ENCODE results near the gene RPS4Y2.
A peak's percentile ranks its signal among the peaks of the same experiment; 100 is the strongest.

Gene RPS4Y2

DNA sequence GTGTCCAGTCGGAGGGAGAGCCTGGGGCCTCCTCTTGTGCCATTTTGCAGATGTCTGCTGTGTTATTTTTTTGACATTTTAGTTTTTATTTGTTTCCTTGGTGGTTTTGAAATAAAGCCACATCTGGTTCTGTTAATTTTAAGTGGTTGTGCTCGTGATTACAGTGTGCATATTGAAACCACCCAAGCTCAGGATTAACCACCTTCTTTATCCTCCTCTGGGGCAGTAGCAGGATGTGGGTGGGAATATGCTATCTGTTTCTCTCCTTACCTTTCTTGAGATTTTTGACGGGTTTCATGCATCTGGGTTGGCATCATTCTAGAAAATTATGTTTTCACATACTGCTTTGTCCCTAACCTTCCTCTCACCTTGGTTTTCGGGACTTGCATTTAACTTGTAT lies 20.2 kb downstream of the RPS4Y2 start:
- H3K36me3 ChIP-seq, result no peaks in the 10 kb centered on the region
- H3K27me3 ChIP-seq, result no peaks in the 10 kb centered on the region
- no peak overlapping the region for H3K27ac ChIP-seq
- H3K4me3 ChIP-seq (ENCODE audit: low read depth in 1 of 2, low read length in 1 of 2), result no peak overlapping the region
- no peaks in the 10 kb centered on the region for H3K9me3 ChIP-seq
- no peaks in the 10 kb centered on the region for H3K4me1 ChIP-seq (ENCODE audit: control insufficient read depth in 1 of 2, insufficient read depth in 1 of 2, low read depth in 1 of 2, low read length in 1 of 2)
- TF ChIP-seq, protein P1, sequence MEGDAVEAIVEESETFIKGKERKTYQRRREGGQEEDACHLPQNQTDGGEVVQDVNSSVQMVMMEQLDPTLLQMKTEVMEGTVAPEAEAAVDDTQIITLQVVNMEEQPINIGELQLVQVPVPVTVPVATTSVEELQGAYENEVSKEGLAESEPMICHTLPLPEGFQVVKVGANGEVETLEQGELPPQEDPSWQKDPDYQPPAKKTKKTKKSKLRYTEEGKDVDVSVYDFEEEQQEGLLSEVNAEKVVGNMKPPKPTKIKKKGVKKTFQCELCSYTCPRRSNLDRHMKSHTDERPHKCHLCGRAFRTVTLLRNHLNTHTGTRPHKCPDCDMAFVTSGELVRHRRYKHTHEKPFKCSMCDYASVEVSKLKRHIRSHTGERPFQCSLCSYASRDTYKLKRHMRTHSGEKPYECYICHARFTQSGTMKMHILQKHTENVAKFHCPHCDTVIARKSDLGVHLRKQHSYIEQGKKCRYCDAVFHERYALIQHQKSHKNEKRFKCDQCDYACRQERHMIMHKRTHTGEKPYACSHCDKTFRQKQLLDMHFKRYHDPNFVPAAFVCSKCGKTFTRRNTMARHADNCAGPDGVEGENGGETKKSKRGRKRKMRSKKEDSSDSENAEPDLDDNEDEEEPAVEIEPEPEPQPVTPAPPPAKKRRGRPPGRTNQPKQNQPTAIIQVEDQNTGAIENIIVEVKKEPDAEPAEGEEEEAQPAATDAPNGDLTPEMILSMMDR (IDR thresholded peaks at IDR 0.05), result no peak

DNA sequence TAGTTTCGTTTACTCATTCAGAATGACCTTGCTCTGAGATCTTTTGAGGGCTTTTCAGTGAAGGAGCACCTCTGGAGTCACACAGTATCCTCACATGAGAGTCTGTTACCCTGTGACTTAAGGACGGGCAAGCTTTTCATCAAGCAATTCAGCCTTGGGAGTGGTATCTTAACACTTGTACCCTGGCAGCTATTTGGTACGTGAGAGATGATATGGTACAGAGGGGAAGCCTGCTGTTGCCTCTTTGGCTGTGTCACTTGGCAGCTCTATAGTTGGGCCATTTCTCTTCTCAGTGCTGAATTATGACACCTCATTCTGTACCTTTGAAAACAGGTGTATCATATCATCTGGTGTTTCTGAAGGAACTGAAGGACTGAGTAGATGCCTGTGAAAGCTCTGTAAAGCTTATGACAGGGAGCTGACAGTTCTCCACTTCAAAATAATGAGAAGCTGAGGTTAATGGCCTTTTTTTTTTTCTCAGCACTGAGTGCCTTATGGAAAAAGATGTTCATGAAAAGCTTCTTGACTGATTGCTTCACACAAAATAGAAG lies 24.3 kb downstream of the RPS4Y2 start:
- H3K27me3 ChIP-seq, result no peaks in the 10 kb centered on the region
- H3K4me1 ChIP-seq (ENCODE audit: control insufficient read depth in 1 of 2, insufficient read depth in 1 of 2, low read depth in 1 of 2, low read length in 1 of 2), result no peaks in the 10 kb centered on the region
- no peaks in the 10 kb centered on the region for H3K9me3 ChIP-seq
- no peak overlapping the region for H3K27ac ChIP-seq
- no peaks in the 10 kb centered on the region for H3K36me3 ChIP-seq
- TF ChIP-seq, protein P1 (IDR thresholded peaks at IDR 0.05), result no peak
- no peak overlapping the region for H3K4me3 ChIP-seq (ENCODE audit: low read depth in 1 of 2, low read length in 1 of 2)

DNA sequence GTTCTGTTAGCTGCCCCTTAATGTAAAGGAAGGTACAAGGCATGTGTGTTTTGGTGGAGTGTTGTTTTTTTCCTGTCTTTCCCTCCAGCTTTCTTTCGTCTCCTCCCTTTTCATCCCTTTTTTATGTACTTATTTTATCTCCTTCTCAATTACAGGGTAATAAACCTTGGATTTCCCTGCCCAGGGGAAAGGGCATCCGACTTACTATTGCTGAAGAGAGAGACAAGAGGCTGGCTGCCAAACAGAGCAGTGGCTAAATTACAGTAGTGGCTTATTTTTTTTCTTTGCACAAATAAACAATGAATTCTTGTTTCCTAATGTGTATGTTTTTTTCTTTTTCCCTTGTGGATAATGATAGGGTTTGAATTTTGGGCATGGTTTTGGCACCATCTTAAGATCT lies 24.9 kb downstream of the RPS4Y2 start:
- no peak overlapping the region for H3K27ac ChIP-seq
- H3K4me1 ChIP-seq (ENCODE audit: control insufficient read depth in 1 of 2, insufficient read depth in 1 of 2, low read depth in 1 of 2, low read length in 1 of 2), result no peaks in the 10 kb centered on the region
- TF ChIP-seq, protein P1 (IDR thresholded peaks at IDR 0.05), result no peak
- no peaks in the 10 kb centered on the region for H3K9me3 ChIP-seq
- no peaks in the 10 kb centered on the region for H3K27me3 ChIP-seq
- H3K36me3 ChIP-seq, result no peaks in the 10 kb centered on the region
- no peak overlapping the region for H3K4me3 ChIP-seq (ENCODE audit: low read depth in 1 of 2, low read length in 1 of 2)

DNA sequence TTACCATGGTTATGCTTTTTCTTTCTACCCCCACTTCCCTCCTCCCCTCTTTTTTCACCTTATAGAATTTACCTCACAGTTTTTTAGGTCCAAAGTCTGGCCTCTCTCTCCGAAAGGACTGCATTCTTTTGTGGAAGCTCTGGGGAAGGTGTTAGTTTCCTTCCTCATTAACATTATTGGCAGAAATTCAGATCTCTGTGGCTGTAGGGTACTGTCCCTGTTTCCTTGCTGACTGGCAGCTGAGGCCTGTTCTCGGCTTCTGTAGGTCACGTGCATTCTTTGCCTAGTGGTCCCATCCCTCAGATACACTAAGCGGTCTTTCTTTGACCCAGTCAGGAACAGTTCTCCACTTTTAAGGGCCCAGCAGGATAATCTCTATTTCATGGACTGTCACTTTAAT lies 25.5 kb downstream of the RPS4Y2 start:
- Histone ChIP-seq H3K9me3 (no peaks in the 10 kb centered on the region), H3K4me3 (ENCODE audit: low read depth in 1 of 2, low read length in 1 of 2) (no peak overlapping the region), H3K27me3 (no peaks in the 10 kb centered on the region), H3K36me3 (no peaks in the 10 kb centered on the region), H3K27ac (peak overlapping the region; percentile 8), H3K4me1 (ENCODE audit: control insufficient read depth in 1 of 2, insufficient read depth in 1 of 2, low read depth in 1 of 2, low read length in 1 of 2) (no peaks in the 10 kb centered on the region)
- TF ChIP-seq, protein P1 (IDR thresholded peaks at IDR 0.05), result no peak

DNA sequence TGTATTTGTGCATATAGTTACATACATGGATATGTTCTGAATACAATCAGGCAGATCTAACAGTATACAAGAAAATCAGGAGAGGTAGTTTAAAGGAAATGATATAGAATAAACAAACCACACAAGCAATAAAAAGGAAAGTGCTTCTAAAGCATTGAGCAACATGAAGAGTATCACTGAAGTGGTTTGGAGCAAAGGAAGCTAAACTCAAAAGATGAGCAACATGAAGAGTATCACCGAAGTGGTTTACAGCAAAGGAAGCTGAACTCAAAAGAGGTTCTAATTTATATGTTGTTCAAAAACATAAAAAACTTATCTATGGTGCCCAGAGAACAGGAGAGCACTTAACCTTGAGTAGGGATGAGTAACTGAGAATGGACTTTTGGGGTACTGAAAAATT lies 29.1 kb downstream of the RPS4Y2 start:
- Histone ChIP-seq H3K36me3 (no peaks in the 10 kb centered on the region), H3K4me1 (ENCODE audit: control insufficient read depth in 1 of 2, insufficient read depth in 1 of 2, low read depth in 1 of 2, low read length in 1 of 2) (no peaks in the 10 kb centered on the region), H3K27ac (no peak overlapping the region), H3K9me3 (no peaks in the 10 kb centered on the region), H3K27me3 (no peaks in the 10 kb centered on the region), H3K4me3 (ENCODE audit: low read depth in 1 of 2, low read length in 1 of 2) (no peak overlapping the region)
- TF ChIP-seq, protein P1 (IDR thresholded peaks at IDR 0.05), result no peak

DNA sequence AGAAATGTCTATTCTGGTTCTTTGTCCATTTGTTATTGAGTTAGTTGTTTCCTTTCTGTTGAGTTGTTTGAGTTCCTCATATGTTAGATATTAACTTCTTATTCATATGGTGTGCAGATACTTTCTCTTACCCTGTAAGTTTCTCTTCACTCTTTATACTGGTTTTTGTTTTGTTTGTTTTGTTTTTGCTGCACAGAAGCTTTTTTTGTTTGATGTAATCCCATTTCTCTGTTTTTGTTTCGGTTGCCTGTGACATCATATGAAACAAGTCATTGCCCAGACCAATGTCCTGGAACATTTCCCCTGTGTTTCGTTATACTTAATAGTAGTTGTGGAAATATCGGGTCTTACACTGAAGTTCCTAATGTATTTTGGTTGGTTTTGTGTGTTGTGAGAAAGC lies 31.2 kb downstream of the RPS4Y2 start:
- no peak overlapping the region for H3K4me3 ChIP-seq (ENCODE audit: low read depth in 1 of 2, low read length in 1 of 2)
- H3K9me3 ChIP-seq, result no peaks in the 10 kb centered on the region
- no peaks in the 10 kb centered on the region for H3K4me1 ChIP-seq (ENCODE audit: control insufficient read depth in 1 of 2, insufficient read depth in 1 of 2, low read depth in 1 of 2, low read length in 1 of 2)
- TF ChIP-seq, protein P1 (IDR thresholded peaks at IDR 0.05), result no peak
- H3K27ac ChIP-seq, result no peak overlapping the region
- H3K36me3 ChIP-seq, result no peaks in the 10 kb centered on the region
- H3K27me3 ChIP-seq, result no peaks in the 10 kb centered on the region

All from neutrophil (primary cell).